A673 (cell line): ENCODE results near the gene CAMSAP1. TPM values are rescaled to one million over a fixed set of nuclear protein-coding genes. Genes with fewer than 3 reads are reported as not detected.

Experiments used
- BruUV-seq: library from RNA; stranded (reverse); fragments of 400-500 nt; replicated peaks from 2 replicates; lab custom pipeline; 2021; lab: Mats Ljungman, UMichigan
- CTCF ChIA-PET: fragments of 300-600 bp; sonication (Branson Sonifier 250); formaldehyde crosslinking; loops from one replicate; lab custom pipeline; 2022; ENCODE audit warnings: antibody characterized with exemption; lab: Charles Lee
- POLR2A ChIA-PET: fragments of 300-600 bp; sonication (Branson Sonifier 250); formaldehyde crosslinking; loops from one replicate; lab custom pipeline; 2022; ENCODE audit warnings: antibody characterized with exemption; ENCODE audit not compliant: low non-redundant PET; lab: Charles Lee
- DNase-seq: peaks from one replicate; pipeline ENCODE4 v3.0.0-alpha.2; 2015; ENCODE audit warnings: low spot score
- H3K27ac ChIP-seq: fragments of 200-600 bp; sonication (generic); 2 replicates; pipeline ENCODE4 v1.5.1; 2016; ENCODE audit warnings: mixed run types, low read depth, mild to moderate bottlenecking, mixed read lengths, antibody characterized with exemption, low read length; ENCODE audit not compliant: poor library complexity, severe bottlenecking
- H3K27me3 ChIP-seq: fragments of 200-600 bp; sonication (generic); replicated peaks from 2 replicates; pipeline ENCODE4 v1.6.1; 2017; ENCODE audit warnings: mixed run types, low read depth, mild to moderate bottlenecking, mixed read lengths, antibody characterized with exemption, low read length; ENCODE audit not compliant: insufficient read depth, poor library complexity
- H3K36me3 ChIP-seq: fragments of 200-600 bp; sonication (generic); 2 replicates; pipeline ENCODE4 v1.6.1; 2016; ENCODE audit warnings: mixed run types, mild to moderate bottlenecking, mixed read lengths, antibody characterized with exemption, low read length; ENCODE audit not compliant: insufficient read depth, poor library complexity, severe bottlenecking
- H3K4me1 ChIP-seq: fragments of 200-600 bp; sonication (generic); 2 replicates; pipeline ENCODE4 v1.6.1; 2017; ENCODE audit warnings: mixed run types, mild to moderate bottlenecking, mixed read lengths, antibody characterized with exemption, low read length; ENCODE audit not compliant: insufficient read depth, poor library complexity, severe bottlenecking
- H3K4me3 ChIP-seq: fragments of 200-600 bp; sonication (generic); 2 replicates; pipeline ENCODE4 v1.5.1; 2016; ENCODE audit warnings: low read depth, mixed run types, mild to moderate bottlenecking, mixed read lengths, low read length; ENCODE audit not compliant: poor library complexity, severe bottlenecking
- H3K9me3 ChIP-seq: fragments of 200-600 bp; sonication (generic); 2 replicates; pipeline ENCODE4 v1.6.1; 2016; ENCODE audit warnings: mixed run types, low read depth, mild to moderate bottlenecking, mixed read lengths, antibody characterized with exemption, low read length; ENCODE audit not compliant: poor library complexity, severe bottlenecking
- CTCF ChIP-seq: fragments of 300-800, 200-600 bp; sonication (generic); conservative IDR thresholded peaks from 2 replicates; pipeline ENCODE4 v1.5.1; 2017; ENCODE audit warnings: low read depth, mild to moderate bottlenecking, antibody characterized with exemption, low read length, moderate library complexity, mixed read lengths
- EZH2 ChIP-seq: fragments of 200-600 bp; sonication (generic); IDR thresholded peaks from 2 replicates; pipeline ENCODE4 v1.6.1; 2017; ENCODE audit warnings: borderline replicate concordance, low read depth, mild to moderate bottlenecking, mixed read lengths, antibody characterized with exemption, low read length; ENCODE audit not compliant: poor library complexity, severe bottlenecking
- intact Hi-C: fragments of 100-400 bp; cut with micrococcal nuclease; formaldehyde crosslinking; loops from one replicate; pipeline ENCODE4 v1.10.0; 2022; ENCODE audit not compliant: unreplicated experiment
- total RNA-seq: library from RNA; stranded (reverse); gene quantifications from 2 replicates; pipeline ENCODE4 v1.2.3, GENCODE V29; 2021

CAMSAP1 gene
- total RNA-seq, 1 experiment from 2014 or later, result 52.3 TPM

GRCh38 chr9:135933114-135933513 is 25.8 kb upstream of the CAMSAP1 start:
- ChIA-PET CTCF (no interaction called here), POLR2A (no interaction called here)
- Histone ChIP-seq H3K27me3 (no peaks in the 10 kb centered on the region), H3K27ac (no peak overlapping the region), H3K4me1 (no peaks in the 10 kb centered on the region), H3K4me3 (no peak overlapping the region), H3K9me3 (no peaks in the 10 kb centered on the region), H3K36me3 (peaks cover 43% of the 10 kb centered on the region)
- no peak for TF ChIP-seq EZH2
- no peak for TF ChIP-seq CTCF
- BruUV-seq, result no TSS peak
- intact Hi-C loops, result no loop called here
- DNase-seq, result no peak

- Histone ChIP-seq H3K36me3 (peaks cover 38% of the 10 kb centered on the region), H3K4me3 (no peak overlapping the region), H3K9me3 (no peaks in the 10 kb centered on the region), H3K27me3 (no peaks in the 10 kb centered on the region), H3K4me1 (no peaks in the 10 kb centered on the region), H3K27ac (no peak overlapping the region)
- BruUV-seq, result no TSS peak
- intact Hi-C loops, result no loop called here
- ChIA-PET CTCF (no interaction called here), POLR2A (no interaction called here)
- no peak for DNase-seq
- TF ChIP-seq EZH2, result no peak
- TF ChIP-seq CTCF, result no peak
Observed at GRCh38 chr9:135932656-135933055, 25.3 kb upstream of the CAMSAP1 start.

- POLR2A ChIA-PET, result no interaction called here
- peaks cover 28% of the 10 kb centered on the region for H3K36me3 ChIP-seq
- H3K27me3 ChIP-seq, result no peaks in the 10 kb centered on the region
- intact Hi-C loops, result no loop called here
- no peak overlapping the region for H3K4me3 ChIP-seq
- H3K9me3 ChIP-seq, result no peaks in the 10 kb centered on the region
- no peaks in the 10 kb centered on the region for H3K4me1 ChIP-seq
- H3K27ac ChIP-seq, result no peak overlapping the region
- CTCF ChIA-PET, result no interaction called here
- TF ChIP-seq CTCF (no peak), EZH2 (no peak)
- DNase-seq, result no peak
- no TSS peak for BruUV-seq
Observed at GRCh38 chr9:135931349-135931820, 24.0 kb upstream of the CAMSAP1 start.
